GM12878 (cell line): ENCODE results near the gene SSH2. TPM values are rescaled to one million over a fixed set of nuclear protein-coding genes. Genes with fewer than 3 reads are reported as not detected.

Experiments
- ATAC-seq: fragments of 200-7000 bp; cut with Tn5 transposase; 3 replicates; pipeline ENCODE4 v1.9.1; 2020; ENCODE audit warnings: mild to moderate bottlenecking, moderate library complexity
- BruUV-seq: library from RNA; stranded (reverse); fragments of 400-500 nt; replicated peaks from 2 replicates; lab custom pipeline; 2021; lab: Mats Ljungman, UMichigan
- CTCF ChIA-PET: fragments of 300-600 bp; sonication (Branson Sonifier 250); formaldehyde crosslinking; extraction: SDS; loops from one replicate; lab custom pipeline; 2021; ENCODE audit warnings: inconsistent platforms; lab: Yijun Ruan, JAX
- POLR2A ChIA-PET: fragments of 350-600 bp; formaldehyde crosslinking; extraction: SDS; loops from one replicate; lab custom pipeline; 2021; ENCODE audit warnings: inconsistent platforms; lab: Charles Lee
- RAD21 ChIA-PET: fragments of 300-600 bp; sonication (Branson Sonifier 250); formaldehyde crosslinking; loops from one replicate; lab custom pipeline; 2023; ENCODE audit warnings: antibody characterized with exemption; ENCODE audit not compliant: unreplicated experiment; lab: Charles Lee
- SMC1A ChIA-PET: fragments of 300-600 bp; sonication (Branson Sonifier 250); formaldehyde crosslinking; loops from one replicate; lab custom pipeline; 2023; ENCODE audit not compliant: unreplicated experiment, uncharacterized antibody; lab: Charles Lee
- DNase-seq: peaks from one replicate; pipeline ENCODE4 v3.0.0-alpha.2; 2011; ENCODE audit warnings: low read depth, low spot score
- FAIRE-seq: peaks from 3 replicates; lab custom pipeline; 2011; peaks lifted over from hg19 to GRCh38; lab: Jason Lieb, UNC
- H2AFZ ChIP-seq: 2 replicates; pipeline ENCODE4 v1.6.0; 2011; ENCODE audit warnings: low read depth, low read length, control low read depth; ENCODE audit not compliant: control insufficient read depth
- H3K27ac ChIP-seq: 2 replicates; pipeline ENCODE4 v1.5.1; 2011; ENCODE audit warnings: control low read depth; ENCODE audit not compliant: control insufficient read depth, insufficient read depth
- H3K27me3 ChIP-seq, 2 experiments: replicated peaks in 1 of 2; 2 replicates each; pipeline versions ENCODE4 v1.6.0 to v1.6.1; 2011; ENCODE audit warnings: low read length in 1 of 2; ENCODE audit not compliant: control insufficient read depth in 2 of 2, insufficient read depth in 2 of 2
- H3K36me3 ChIP-seq, 2 experiments: 2 replicates each; pipeline ENCODE4 v1.5.1; 2011; ENCODE audit warnings: low read length in 1 of 2; ENCODE audit not compliant: control insufficient read depth in 2 of 2, insufficient read depth in 2 of 2
- H3K4me1 ChIP-seq: 2 replicates; pipeline ENCODE4 v1.6.1; 2011; ENCODE audit warnings: mild to moderate bottlenecking, low read length, moderate library complexity, mixed read lengths; ENCODE audit not compliant: control insufficient read depth, insufficient read depth
- H3K4me2 ChIP-seq: 2 replicates; pipeline ENCODE4 v1.6.0; 2011; ENCODE audit warnings: control low read depth; ENCODE audit not compliant: control insufficient read depth, insufficient read depth
- H3K4me3 ChIP-seq: fragments of 200-600 bp; sonication (generic); 2 replicates; pipeline ENCODE4 v1.5.1; 2016
- H3K79me2 ChIP-seq: 2 replicates; pipeline ENCODE4 v1.6.0; 2011; ENCODE audit warnings: low read length; ENCODE audit not compliant: control insufficient read depth, insufficient read depth
- H3K9ac ChIP-seq: 2 replicates; pipeline ENCODE4 v1.8.0; 2011; ENCODE audit warnings: low read length, control low read depth, mixed read lengths; ENCODE audit not compliant: control insufficient read depth, insufficient read depth
- H3K9me3 ChIP-seq: replicated peaks from 3 replicates; pipeline ENCODE4 v1.5.1; 2011; ENCODE audit warnings: mild to moderate bottlenecking, low read length; ENCODE audit not compliant: control insufficient read depth, insufficient read depth
- H4K20me1 ChIP-seq: 2 replicates; pipeline ENCODE4 v1.6.0; 2011; ENCODE audit not compliant: control insufficient read depth, insufficient read depth
- BHLHE40 ChIP-seq, 2 experiments: fragments of 450-650 bp in 1 of 2; IDR thresholded peaks; 2 replicates each; pipeline ENCODE4 v1.6.1; 2011 to 2017; ENCODE audit warnings: low read depth in 2 of 2, borderline replicate concordance in 1 of 2, improper control_type of control experiment in 1 of 2, low read length in 1 of 2, mild to moderate bottlenecking in 1 of 2
- EGR1 ChIP-seq, 2 experiments: IDR thresholded peaks; 1 replicate in 1 of 2; 2 replicates in 1 of 2; pipeline ENCODE4 v1.6.1; 2011 to 2012; ENCODE audit warnings: low read depth in 2 of 2, low read length in 2 of 2, borderline replicate concordance in 1 of 2, mild to moderate bottlenecking in 1 of 2, moderate library complexity in 1 of 2
- FOXM1 ChIP-seq: IDR thresholded peaks from 2 replicates; pipeline ENCODE4 v1.6.1; 2012; ENCODE audit warnings: low read depth, mild to moderate bottlenecking, inconsistent platforms, low read length, moderate library complexity
- HDGF ChIP-seq: fragments of 450-650 bp; IDR thresholded peaks from 2 replicates; pipeline ENCODE4 v1.6.1; 2016; ENCODE audit warnings: antibody characterized with exemption
- IKZF1 ChIP-seq: fragments of 450-650 bp; conservative IDR thresholded peaks from 2 replicates; pipeline ENCODE4 v1.6.1; 2017; ENCODE audit warnings: antibody characterized with exemption, mild to moderate bottlenecking
- MEF2B ChIP-seq: fragments of 450-650 bp; IDR thresholded peaks from 2 replicates; pipeline ENCODE4 v1.6.1; 2018; ENCODE audit warnings: mild to moderate bottlenecking, moderate library complexity; ENCODE audit not compliant: partially characterized antibody, poor library complexity, severe bottlenecking
- MXI1 ChIP-seq: fragments of 150-350 bp; IDR thresholded peaks from 2 replicates; pipeline ENCODE4 v1.6.1; 2011; ENCODE audit warnings: low read depth, mild to moderate bottlenecking, inconsistent platforms, low read length, improper control_type of control experiment
- POLR2A ChIP-seq: IDR thresholded peaks from 2 replicates; pipeline ENCODE4 v1.6.1; 2011; ENCODE audit warnings: low read depth, mild to moderate bottlenecking, low read length
- RB1 ChIP-seq: fragments of 450-650 bp; formaldehyde crosslinking; IDR thresholded peaks from 2 replicates; pipeline ENCODE4 v1.6.1; 2017; ENCODE audit warnings: mild to moderate bottlenecking, borderline replicate concordance
- RELA ChIP-seq: fragments of 450-650 bp; IDR thresholded peaks from 2 replicates; pipeline ENCODE4 v1.8.0; 2014; ENCODE audit warnings: borderline replicate concordance; ENCODE audit not compliant: partially characterized antibody
- SPI1 ChIP-seq: IDR thresholded peaks from 2 replicates; pipeline ENCODE4 v1.6.1; 2011; ENCODE audit warnings: low read depth, mild to moderate bottlenecking, low read length, moderate library complexity, borderline replicate concordance; ENCODE audit not compliant: insufficient read depth
- TAF1 ChIP-seq: IDR thresholded peaks from 2 replicates; pipeline ENCODE4 v1.6.1; 2011; ENCODE audit warnings: mild to moderate bottlenecking, low read depth, low read length, borderline replicate concordance
- YY1 ChIP-seq: IDR thresholded peaks from 2 replicates; pipeline ENCODE4 v1.6.1; 2011; ENCODE audit warnings: low read depth, mild to moderate bottlenecking, low read length
- ZBTB40 ChIP-seq: fragments of 450-650 bp; IDR thresholded peaks from 2 replicates; pipeline ENCODE4 v1.6.1; 2016; ENCODE audit warnings: mild to moderate bottlenecking, moderate library complexity, borderline replicate concordance
- WGBS: methylation state at CpG from one replicate; pipeline ENCODE4 v1.1.6; 2016; ENCODE audit warnings: low lambda C conversion rate; ENCODE audit not compliant: insufficient replicate concordance, insufficient coverage; ENCODE audit errors: missing lambda C conversion rate; 5-methylcytosine and 5-hydroxymethylcytosine counted together
- in situ Hi-C: fragments of 300-500 bp; cut with MboI; formaldehyde crosslinking; loops from 9 replicates; pipeline ENCODE4 v1.14.3; 2018; ENCODE audit warnings: mixed read lengths
- intact Hi-C: fragments of 100-400 bp; cut with micrococcal nuclease; formaldehyde crosslinking; loops from one replicate; pipeline ENCODE4 v1.14.2; 2022; ENCODE audit not compliant: unreplicated experiment
- polyA plus RNA-seq, 11 experiments: library from polyadenylated mRNA; depleted of rRNA in 4 of 11; unstranded in 6 of 11; stranded (reverse) in 5 of 11; fragments of >200 nt; fragmentation: Nextera tagmentation in 4 of 11; fragmentation: Illumina TruSeq in 1 of 11; extraction: Ambion mirVana in 4 of 11; extraction: Trizol in 1 of 11; gene quantifications; 1 replicate in 1 of 11; 2 replicates in 10 of 11; pipeline versions ENCODE4 v1.2.1 to v1.2.3, GENCODE V29; 2011 to 2016; ENCODE audit warnings: inconsistent platforms in 2 of 11, missing spikeins in 2 of 11, low read depth in 1 of 11
- total RNA-seq, 4 experiments: library from RNA; depleted of rRNA in 3 of 4; stranded (reverse); fragments of >200 nt in 3 of 4; fragmentation: Illumina TruSeq in 1 of 4; extraction: Trizol in 1 of 4; gene quantifications; 2 replicates each; pipeline versions ENCODE4 v1.2.1 to v1.2.3, GENCODE V29; 2013 to 2021

SSH2 gene
- total and polyA plus RNA-seq, 10 of the 15 experiments (the other 5 are each of a cell fraction or from before 2014, with no cell fraction given) = 9.3 to 65.9 (median 34.0) TPM

GRCh38 chr17:29618272-29619065 is 311.6 kb downstream of the SSH2 start (continued):
- TF ChIP-seq RB1 = no peak

- intact Hi-C loops (loop anchor here (10.0 kb wide), 2 partner anchors 83 to 317 kb away; partner anchors contain the start of gene SSH2), in situ Hi-C loops (no loop called here)
- no peaks in the 10 kb centered on the region for H3K79me2 ChIP-seq
- peaks cover 4 to 6% of the 10 kb centered on the region in 2 experiments; a peak in 3 of 4 replicates for H3K27me3 ChIP-seq
- WGBS = under 1% methylated on average over 68 of the region's 68 CpGs
- H4K20me1 ChIP-seq = no peaks in the 10 kb centered on the region; the same call in 1 of the 2 replicates
- SMC1A ChIA-PET = interaction anchor here (0.6 to 3.7 kb wide), 28 partner anchors 22 to 760 kb away, joined by 3 to 22 read pairs (median 3); partner anchors contain the start of genes ANKRD13B, SSH2 and TP53I13
- H3K4me3 ChIP-seq = peak overlapping the region; percentile 67; the same call in 1 of the 2 replicates
- CTCF ChIA-PET = interaction anchor here (0.6 to 7.1 kb wide), 79 partner anchors 9 to 1603 kb away, joined by 3 to 114 read pairs (median 5); partner anchors contain the start of genes ABHD15, ANKRD13B, NUFIP2 and SSH2
- no TSS peak for BruUV-seq
- H3K9me3 ChIP-seq = no peaks in the 10 kb centered on the region; the same call in 2 of the 3 replicates
- RAD21 ChIA-PET = interaction anchor here (0.5 to 4.1 kb wide), 28 partner anchors 10 to 513 kb away, joined by 3 to 65 read pairs (median 5); partner anchors contain the start of genes ABHD15, ANKRD13B and SSH2
- peak overlapping the region; percentile 52 for H3K27ac ChIP-seq
- H3K4me1 ChIP-seq = peaks cover 38% of the 10 kb centered on the region
- ATAC-seq = peak; percentile 72
- peak overlapping the region; percentile 73 for H3K9ac ChIP-seq
- POLR2A ChIA-PET = interaction anchor here (0.6 to 1.9 kb wide), 10 partner anchors 9 to 313 kb away, joined by 3 to 10 read pairs (median 5); partner anchors contain the start of genes ABHD15, GIT1 and SSH2
- peak overlapping the region; percentile 98 for H3K4me2 ChIP-seq
- no peaks in the 10 kb centered on the region for H3K36me3 ChIP-seq
- H2AFZ ChIP-seq = peak overlapping the region; percentile 85
- peak; percentile 36 for DNase-seq
- no peak for FAIRE-seq
- TF ChIP-seq MXI1 (peak; percentile 57), FOXM1 (peak; percentile 90), HDGF (no peak; the same call in 1 of the 2 replicates), RELA (no peak), ZBTB40 (no peak), TAF1 (no peak), SPI1 (peak; percentile 4; the same call in 1 of the 2 replicates), POLR2A (peak; percentile 77), YY1 (0 out of 2 replicates have a peak, but pooled peaks have one; percentile 41), EGR1 (IDR thresholded peaks at IDR 0.05; ENCODE audit: borderline replicate concordance in 1 of 2, low read depth in 2 of 2, low read length in 2 of 2) (no peak), MEF2B (no peak), IKZF1 (peak; percentile 62), BHLHE40 (IDR thresholded peaks at IDR 0.05; ENCODE audit: borderline replicate concordance in 1 of 2, low read depth in 2 of 2, low read length in 1 of 2) (peak in 1 of 2 experiments; percentile 73; a peak in 2 of 4 replicates)
These were observed 312.4 kb downstream of the SSH2 start for GRCh38 chr17:29617481-29618271.
